Karpas-422 (cell line): ENCODE data around the gene MIDN. TPM values are rescaled to one million over a fixed set of nuclear protein-coding genes. Genes with fewer than 3 reads are reported as not detected.

Source experiments
- DNase-seq: peaks from one replicate; pipeline ENCODE4 v3.0.0-alpha.2; 2015
- H2AFZ ChIP-seq: fragments of 200-600 bp; sonication (generic); 2 replicates; pipeline ENCODE4 v1.6.1; 2014; ENCODE audit warnings: antibody characterized with exemption, low read length, mixed read lengths
- H3K27ac ChIP-seq: fragments of 200-600 bp; sonication (generic); 2 replicates; pipeline ENCODE4 v1.5.1; 2014; ENCODE audit warnings: mild to moderate bottlenecking, low read length, moderate library complexity
- H3K27me3 ChIP-seq: fragments of 200-600 bp; sonication (generic); 2 replicates; pipeline ENCODE4 v1.6.1; 2014; ENCODE audit warnings: low read length, mixed read lengths
- H3K36me3 ChIP-seq: fragments of 200-600 bp; sonication (generic); 2 replicates; pipeline ENCODE4 v1.6.1; 2014; ENCODE audit warnings: low read length, mixed read lengths; ENCODE audit not compliant: insufficient read depth
- H3K4me1 ChIP-seq: fragments of 200-600 bp; sonication (generic); 2 replicates; pipeline ENCODE4 v1.6.1; 2014; ENCODE audit warnings: mild to moderate bottlenecking, low read length, mixed read lengths
- H3K4me2 ChIP-seq: fragments of 200-600 bp; sonication (generic); 2 replicates; pipeline ENCODE4 v1.6.1; 2014; ENCODE audit warnings: low read length, low read depth, mild to moderate bottlenecking; ENCODE audit not compliant: poor library complexity, severe bottlenecking
- H3K4me3 ChIP-seq: fragments of 200-600 bp; sonication (generic); 2 replicates; pipeline ENCODE4 v1.5.1; 2014; ENCODE audit warnings: mild to moderate bottlenecking, antibody characterized with exemption, low read length, mixed read lengths
- H3K79me2 ChIP-seq: fragments of 200-600 bp; sonication (generic); 2 replicates; pipeline ENCODE4 v1.6.1; 2014; ENCODE audit warnings: mild to moderate bottlenecking, low read length, mixed read lengths
- H3K9ac ChIP-seq: fragments of 200-600 bp; sonication (generic); 2 replicates; pipeline ENCODE4 v1.6.0; 2014; ENCODE audit warnings: low read length
- H3K9me2 ChIP-seq: fragments of 200-600 bp; sonication (generic), shearing (Covaris generic); replicated peaks from 2 replicates; pipeline ENCODE4 v1.6.0; 2014; ENCODE audit warnings: mild to moderate bottlenecking, low read length, moderate library complexity; ENCODE audit not compliant: insufficient read depth
- H3K9me3 ChIP-seq: fragments of 300-700, 200-600 bp; sonication (generic); 2 replicates; pipeline ENCODE4 v1.6.1; 2014; ENCODE audit warnings: low read length, mixed read lengths
- H4K20me1 ChIP-seq: fragments of 200-600 bp; sonication (generic); 2 replicates; pipeline ENCODE4 v1.6.1; 2014; ENCODE audit warnings: mild to moderate bottlenecking, antibody characterized with exemption, low read length, low read depth; ENCODE audit not compliant: insufficient read depth
- total RNA-seq: library from RNA; depleted of rRNA; stranded (reverse); fragments of >200 nt; shearing (Covaris generic); gene quantifications from 2 replicates; pipeline ENCODE4 v1.2.3, GENCODE V29; 2014; ENCODE audit warnings: low replicate concordance

The MIDN gene
- total RNA-seq, 1 experiment from 2014 or later = 21.4 TPM

DNA sequence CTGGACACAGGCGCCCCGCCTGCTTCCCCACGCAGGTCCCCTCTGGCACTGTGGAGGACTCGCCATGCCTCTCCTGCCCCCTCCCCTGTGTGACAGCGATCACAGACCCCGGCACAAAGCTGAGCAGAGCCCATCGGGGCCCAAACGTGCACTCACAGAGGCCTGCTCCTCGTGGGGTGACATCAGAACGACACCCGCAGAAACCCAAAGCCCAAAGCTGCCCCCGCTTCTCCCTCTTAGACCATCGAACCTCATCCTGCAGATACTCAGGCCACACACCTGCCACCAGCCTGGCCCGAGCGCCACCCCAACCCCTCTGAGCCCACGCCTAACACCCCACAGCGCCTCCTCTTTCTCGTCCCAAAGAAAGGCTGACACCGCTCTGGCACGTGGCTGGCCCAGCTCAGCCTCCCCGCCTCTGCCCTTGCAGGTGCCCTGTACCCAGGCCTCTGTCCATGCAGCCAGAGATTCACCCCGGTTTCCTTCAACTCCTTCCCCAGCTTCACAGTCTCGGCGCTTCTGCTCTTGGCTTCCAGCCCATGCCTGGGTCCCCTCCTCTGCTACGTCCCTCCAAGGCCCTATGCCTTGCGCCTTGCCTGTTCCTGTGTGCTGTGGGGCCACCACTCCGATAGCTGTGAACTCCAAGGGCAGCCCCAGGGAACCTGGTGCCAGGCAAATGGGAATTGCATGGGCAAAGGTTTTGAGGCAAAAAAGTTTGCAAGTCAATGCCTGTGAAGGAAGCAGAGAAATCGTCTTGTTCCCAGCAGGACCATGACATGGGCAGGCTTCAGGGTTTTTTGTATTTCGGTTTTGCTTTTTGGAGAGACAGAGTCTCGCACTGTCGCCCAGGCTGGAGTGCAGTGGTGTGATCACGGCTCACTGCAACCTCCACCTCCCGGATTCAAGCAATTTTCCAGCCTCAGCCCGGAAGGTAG, 9.7 kb upstream of the MIDN start:
- H3K9me2 ChIP-seq = no peaks in the 10 kb centered on the region
- H3K9me3 ChIP-seq = no peaks in the 10 kb centered on the region
- peak overlapping the region; percentile 94 for H3K4me2 ChIP-seq
- H3K36me3 ChIP-seq = no peaks in the 10 kb centered on the region
- DNase-seq = peak; percentile 63
- H3K27me3 ChIP-seq = no peaks in the 10 kb centered on the region
- peak overlapping the region; percentile 87 for H3K9ac ChIP-seq
- peaks cover 21% of the 10 kb centered on the region for H3K79me2 ChIP-seq
- H3K4me3 ChIP-seq = peak overlapping the region; percentile 100
- peak overlapping the region; percentile 29; the same call in 1 of the 2 replicates for H2AFZ ChIP-seq
- H3K4me1 ChIP-seq = peaks cover 46% of the 10 kb centered on the region
- H4K20me1 ChIP-seq = 0 out of 2 replicates have a peak, but pooled peaks cover 2% of the 10 kb centered on the region
- H3K27ac ChIP-seq = peak overlapping the region; percentile 70

DNA sequence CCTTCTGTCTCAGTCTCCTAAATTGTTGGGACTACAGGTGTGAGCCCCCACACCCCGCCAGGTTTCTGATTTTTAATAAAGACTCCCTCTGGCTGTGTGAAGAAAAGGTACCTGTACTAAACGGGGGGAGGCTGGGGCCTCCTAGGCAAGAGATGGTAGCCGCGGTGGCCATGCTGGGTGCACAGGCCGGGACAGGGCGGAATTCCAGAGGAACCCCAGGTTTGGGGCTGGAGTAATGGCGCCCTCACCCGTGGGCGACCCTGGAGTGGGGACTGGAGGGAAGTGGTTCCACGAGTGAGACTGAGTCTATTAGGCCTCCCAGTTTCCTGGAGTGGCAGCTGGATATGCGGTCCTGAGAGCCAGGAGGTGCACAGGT, 9.0 kb upstream of the MIDN start:
- Histone ChIP-seq H2AFZ (peak overlapping the region; percentile 70; the same call in 1 of the 2 replicates), H3K4me1 (peaks cover 54% of the 10 kb centered on the region), H3K79me2 (peaks cover 24% of the 10 kb centered on the region), H3K9me3 (no peaks in the 10 kb centered on the region), H3K27me3 (no peaks in the 10 kb centered on the region), H3K4me3 (peak overlapping the region; percentile 100), H3K9ac (peak overlapping the region; percentile 87), H4K20me1 (0 out of 2 replicates have a peak, but pooled peaks cover 6% of the 10 kb centered on the region), H3K36me3 (no peaks in the 10 kb centered on the region), H3K9me2 (no peaks in the 10 kb centered on the region), H3K27ac (peak overlapping the region; percentile 70; the same call in 1 of the 2 replicates), H3K4me2 (peak overlapping the region; percentile 94)
- no peak for DNase-seq

DNA sequence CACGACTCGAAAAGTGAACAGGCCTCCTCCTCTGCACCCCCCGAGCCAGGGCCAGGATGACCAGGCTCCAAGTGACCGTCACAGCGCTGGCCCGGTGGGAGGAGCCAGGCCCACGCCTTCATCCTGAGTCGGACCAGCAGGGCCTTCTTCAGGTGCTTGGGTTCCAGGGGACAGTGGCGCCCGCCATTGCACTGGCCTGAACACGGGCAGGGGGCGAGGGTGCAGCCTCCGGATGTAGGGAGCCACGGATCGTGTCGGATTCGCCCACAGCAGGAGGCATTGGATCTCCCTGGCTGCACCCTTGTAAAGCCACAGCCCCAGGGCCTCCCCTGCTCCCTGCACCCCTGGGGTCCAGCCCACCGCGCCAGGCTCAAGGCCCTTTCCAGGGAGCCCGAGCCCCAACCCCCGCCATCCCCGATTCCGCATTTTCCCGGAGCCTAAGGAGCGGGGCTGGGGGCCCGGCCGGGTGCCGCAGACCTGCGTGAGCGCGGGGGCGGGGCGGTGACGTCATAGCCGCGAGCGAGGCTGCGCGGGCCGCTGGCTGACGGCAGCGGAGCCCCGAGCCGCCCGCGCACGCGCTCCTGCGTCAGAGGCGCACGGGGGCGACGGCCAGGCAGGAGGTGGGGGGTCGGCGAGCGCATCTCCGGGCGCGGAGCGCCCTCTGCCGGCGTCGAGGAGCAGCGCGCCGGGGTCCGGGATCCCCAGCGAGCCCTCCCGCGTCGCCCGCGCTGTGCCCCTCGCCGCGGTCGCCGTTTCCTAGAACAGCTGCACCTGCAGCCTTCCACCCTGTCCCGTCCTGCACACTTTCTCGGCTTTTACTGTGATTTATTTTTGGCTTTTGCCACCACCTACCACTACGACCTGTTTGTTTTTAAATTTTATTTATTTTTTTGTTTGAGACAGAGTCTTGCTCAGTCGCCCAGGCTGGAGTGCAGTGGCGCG, 8.3 kb upstream of the MIDN start:
- peak overlapping the region; percentile 70 for H3K27ac ChIP-seq
- H3K4me3 ChIP-seq = peak overlapping the region; percentile 100
- peaks cover 60% of the 10 kb centered on the region for H3K4me1 ChIP-seq
- 0 out of 2 replicates have a peak, but pooled peaks cover 6% of the 10 kb centered on the region for H4K20me1 ChIP-seq
- no peaks in the 10 kb centered on the region for H3K27me3 ChIP-seq
- peak overlapping the region; percentile 70; the same call in 1 of the 2 replicates for H2AFZ ChIP-seq
- H3K9me2 ChIP-seq = no peaks in the 10 kb centered on the region
- DNase-seq = peak; percentile 98
- H3K4me2 ChIP-seq = peak overlapping the region; percentile 94
- peak overlapping the region; percentile 100 for H3K9ac ChIP-seq
- no peaks in the 10 kb centered on the region for H3K9me3 ChIP-seq
- no peaks in the 10 kb centered on the region for H3K36me3 ChIP-seq
- peaks cover 24% of the 10 kb centered on the region for H3K79me2 ChIP-seq

DNA sequence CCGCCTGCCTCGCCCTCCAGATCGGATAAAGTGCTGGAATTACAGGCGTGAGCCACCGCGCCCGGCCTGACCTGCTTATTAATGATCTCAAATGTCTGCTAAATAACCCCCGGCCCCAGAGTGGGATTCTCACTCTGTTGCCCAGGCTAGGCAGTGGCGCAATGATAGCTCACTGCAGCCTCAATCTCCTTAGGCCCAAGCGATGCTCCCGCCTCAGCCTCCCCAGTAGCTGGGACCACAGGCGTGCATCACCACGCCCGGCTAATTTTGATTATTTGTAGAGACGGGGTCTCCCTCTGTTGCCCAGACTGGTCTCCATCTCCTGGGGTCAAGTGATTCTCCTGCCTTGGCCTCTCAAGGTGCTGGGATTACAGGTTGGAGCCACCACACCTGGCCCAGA, 7.5 kb upstream of the MIDN start:
- no peaks in the 10 kb centered on the region for H3K9me3 ChIP-seq
- H3K4me2 ChIP-seq = peak overlapping the region; percentile 94
- 0 out of 2 replicates have a peak, but pooled peaks cover 6% of the 10 kb centered on the region for H4K20me1 ChIP-seq
- H3K4me3 ChIP-seq = peak overlapping the region; percentile 100
- H3K4me1 ChIP-seq = peaks cover 69% of the 10 kb centered on the region
- no peaks in the 10 kb centered on the region for H3K27me3 ChIP-seq
- H3K36me3 ChIP-seq = no peaks in the 10 kb centered on the region
- H3K79me2 ChIP-seq = peaks cover 24% of the 10 kb centered on the region
- H2AFZ ChIP-seq = 0 out of 2 replicates have a peak overlapping the region, but pooled peaks have one; percentile 16
- peak overlapping the region; percentile 100 for H3K9ac ChIP-seq
- DNase-seq = no peak
- H3K9me2 ChIP-seq = no peaks in the 10 kb centered on the region
- peak overlapping the region; percentile 44 for H3K27ac ChIP-seq

DNA sequence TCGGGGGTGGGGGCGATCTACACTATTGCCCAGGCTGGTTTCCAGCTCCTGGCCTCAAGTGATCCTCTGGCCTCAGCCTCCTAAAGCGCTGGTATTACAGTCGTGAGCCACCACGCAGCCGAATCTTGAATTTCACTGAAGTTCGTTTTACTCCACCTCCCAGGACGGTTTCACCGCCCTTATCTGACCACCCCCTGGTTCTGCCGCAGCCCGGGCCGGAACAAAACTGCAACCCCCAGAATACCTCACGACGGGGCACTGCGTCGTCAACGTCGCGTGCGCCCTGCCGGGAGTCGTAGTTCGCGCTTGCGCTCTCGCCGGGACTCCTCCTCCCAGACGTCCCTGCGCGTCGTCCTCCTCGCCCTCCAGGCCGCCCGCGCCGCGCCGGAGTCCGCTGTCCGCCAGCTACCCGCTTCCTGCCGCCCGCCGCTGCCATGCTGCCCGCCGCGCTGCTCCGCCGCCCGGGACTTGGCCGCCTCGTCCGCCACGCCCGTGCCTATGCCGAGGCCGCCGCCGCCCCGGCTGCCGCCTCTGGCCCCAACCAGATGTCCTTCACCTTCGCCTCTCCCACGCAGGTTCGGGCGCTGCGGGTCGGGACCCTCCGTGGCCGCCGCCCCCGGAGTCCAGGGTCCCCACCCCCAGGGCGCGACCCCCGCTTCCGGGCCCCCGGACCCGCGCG, 6.8 kb upstream of the MIDN start, which contains the start of gene ATP5F1D:
ATP5F1D (plus strand) TSS at position 335 of the 679 bp plus-strand sequence; CDS start at position 435, 100 bp downstream.
- H3K4me2 ChIP-seq = peak within 1 kb of the TSS; percentile 94
- H3K9me3 ChIP-seq = no peaks in the 10 kb centered on the region
- 0 out of 2 replicates have a peak within 1 kb of the TSS, but pooled peaks have one; percentile 16 for H2AFZ ChIP-seq
- DNase-seq = peak; percentile 98
- H3K27ac ChIP-seq = peak within 1 kb of the TSS; percentile 77
- H3K36me3 ChIP-seq = no peaks in the 10 kb centered on the region
- H3K4me1 ChIP-seq = peaks cover 73% of the 10 kb centered on the region
- peaks cover 24% of the 10 kb centered on the region for H3K79me2 ChIP-seq
- 0 out of 2 replicates have a peak, but pooled peaks cover 6% of the 10 kb centered on the region for H4K20me1 ChIP-seq
- peak within 1 kb of the TSS; percentile 100 for H3K9ac ChIP-seq
- H3K27me3 ChIP-seq = no peaks in the 10 kb centered on the region
- H3K9me2 ChIP-seq = no peaks in the 10 kb centered on the region
- peak within 1 kb of the TSS; percentile 100 for H3K4me3 ChIP-seq

DNA sequence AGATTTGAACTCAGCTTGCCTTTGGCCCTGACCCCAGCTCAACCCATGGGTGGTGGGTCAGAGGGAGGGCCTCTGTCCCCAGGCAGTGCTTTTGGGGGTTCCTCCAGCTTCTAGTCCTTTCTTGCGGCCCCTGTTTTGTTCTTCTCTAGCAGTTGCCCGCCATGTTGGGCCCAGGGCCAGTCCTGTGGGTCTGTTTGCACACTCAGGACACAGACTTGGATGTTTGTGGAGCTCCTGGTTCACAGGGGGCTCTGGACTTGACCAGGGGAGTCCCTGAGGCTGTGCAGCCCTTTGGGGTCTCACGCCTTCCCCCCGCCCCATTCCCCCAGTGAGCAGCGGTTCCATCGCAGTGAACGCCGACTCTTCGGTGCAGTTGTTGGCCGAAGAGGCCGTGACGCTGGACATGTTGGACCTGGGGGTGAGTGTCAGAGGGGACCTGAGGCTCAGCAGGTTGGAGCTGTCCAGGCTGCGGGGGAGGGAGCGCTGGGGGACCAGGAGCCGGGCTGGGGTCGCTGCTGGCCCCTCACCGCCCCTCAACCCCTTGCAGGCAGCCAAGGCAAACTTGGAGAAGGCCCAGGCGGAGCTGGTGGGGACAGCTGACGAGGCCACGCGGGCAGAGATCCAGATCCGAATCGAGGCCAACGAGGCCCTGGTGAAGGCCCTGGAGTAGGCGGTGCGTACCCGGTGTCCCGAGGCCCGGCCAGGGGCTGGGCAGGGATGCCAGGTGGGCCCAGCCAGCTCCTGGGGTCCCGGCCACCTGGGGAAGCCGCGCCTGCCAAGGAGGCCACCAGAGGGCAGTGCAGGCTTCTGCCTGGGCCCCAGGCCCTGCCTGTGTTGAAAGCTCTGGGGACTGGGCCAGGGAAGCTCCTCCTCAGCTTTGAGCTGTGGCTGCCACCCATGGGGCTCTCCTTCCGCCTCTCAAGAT, 4.4 kb upstream of the MIDN start:
- peak overlapping the region; percentile 100 for H3K4me3 ChIP-seq

More for the DNA sequence above, 4.4 kb upstream of the MIDN start:
- Histone ChIP-seq H3K4me1 (peaks cover 63% of the 10 kb centered on the region), H3K36me3 (no peaks in the 10 kb centered on the region), H3K9me2 (no peaks in the 10 kb centered on the region), H3K79me2 (peaks cover 19% of the 10 kb centered on the region), H2AFZ (no peak overlapping the region), H4K20me1 (0 out of 2 replicates have a peak, but pooled peaks cover 6% of the 10 kb centered on the region), H3K27ac (peak overlapping the region; percentile 89), H3K4me2 (peak overlapping the region; percentile 94), H3K27me3 (no peaks in the 10 kb centered on the region), H3K9ac (peak overlapping the region; percentile 100), H3K9me3 (no peaks in the 10 kb centered on the region)
- peak; percentile 94 for DNase-seq
